Panc1 (cell line): ENCODE data around the gene TCF7. TPM values are rescaled to one million over a fixed set of nuclear protein-coding genes. Genes with fewer than 3 reads are reported as not detected.

Experiments used
- ATAC-seq: fragments of 200-7000 bp; cut with Tn5 transposase; 2 replicates; pipeline ENCODE4 v1.9.1; 2020; ENCODE audit warnings: mild to moderate bottlenecking, moderate library complexity
- BruUV-seq: library from RNA; stranded (reverse); fragments of 400-500 nt; replicated peaks from 2 replicates; lab custom pipeline; 2021; lab: Mats Ljungman, UMichigan
- CTCF ChIA-PET: fragments of 300-600 bp; sonication (Branson Sonifier 250); formaldehyde crosslinking; loops from one replicate; lab custom pipeline; 2022; ENCODE audit warnings: antibody characterized with exemption; lab: Charles Lee
- POLR2A ChIA-PET: fragments of 300-600 bp; sonication (Branson Sonifier 250); formaldehyde crosslinking; loops from one replicate; lab custom pipeline; 2022; ENCODE audit warnings: antibody characterized with exemption; lab: Charles Lee
- DNase-seq: peaks from one replicate; pipeline ENCODE4 v3.0.0-alpha.2; 2010; ENCODE audit warnings: low read depth, low spot score
- H3K27ac ChIP-seq: 2 replicates; pipeline ENCODE4 v1.5.1; 2011; ENCODE audit warnings: mild to moderate bottlenecking, low read length, inconsistent platforms
- H3K27me3 ChIP-seq: fragments of 200-500 bp; sonication (Bioruptor generic); 2 replicates; pipeline ENCODE4 v1.6.0; 2014; ENCODE audit warnings: low read length, inconsistent platforms; ENCODE audit not compliant: control insufficient read depth, insufficient read depth
- H3K36me3 ChIP-seq: fragments of 200-500 bp; sonication (Bioruptor generic); 2 replicates; pipeline ENCODE4 v1.5.1; 2014; ENCODE audit warnings: inconsistent platforms, mild to moderate bottlenecking, low read length, moderate library complexity; ENCODE audit not compliant: control insufficient read depth, insufficient read depth
- H3K4me1 ChIP-seq: 2 replicates; pipeline ENCODE4 v1.5.1; 2011; ENCODE audit warnings: inconsistent platforms, mild to moderate bottlenecking, low read length, moderate library complexity; ENCODE audit not compliant: control insufficient read depth, insufficient read depth
- H3K4me3 ChIP-seq, 2 experiments: 2 replicates each; pipeline ENCODE4 v1.5.1; 2011 to 2012; ENCODE audit warnings: low read depth in 2 of 2, low read length in 2 of 2, mild to moderate bottlenecking in 2 of 2, inconsistent platforms in 1 of 2, moderate library complexity in 1 of 2
- H3K9me3 ChIP-seq: fragments of 200-500 bp; sonication (Bioruptor generic); 2 replicates; pipeline ENCODE4 v1.5.1; 2014; ENCODE audit warnings: low read depth, mild to moderate bottlenecking, inconsistent platforms, low read length, moderate library complexity; ENCODE audit not compliant: control insufficient read depth, insufficient read depth
- CTCF ChIP-seq: fragments of 450-650 bp; IDR thresholded peaks from 2 replicates; pipeline ENCODE4 v1.5.1; 2017; ENCODE audit warnings: mild to moderate bottlenecking
- POLR2AphosphoS5 ChIP-seq: IDR thresholded peaks from 2 replicates; pipeline ENCODE4 v1.6.1; 2012; ENCODE audit warnings: mild to moderate bottlenecking, low read depth, low read length, moderate library complexity
- REST ChIP-seq, 2 experiments: IDR thresholded peaks; 2 replicates each; pipeline ENCODE4 v1.6.1; 2011 to 2012; ENCODE audit warnings: low read depth in 2 of 2, control low read depth in 1 of 2, low read length in 1 of 2, mild to moderate bottlenecking in 1 of 2, moderate library complexity in 1 of 2; ENCODE audit not compliant: insufficient read depth in 1 of 2
- SIN3A ChIP-seq: IDR thresholded peaks from 2 replicates; pipeline ENCODE4 v1.6.1; 2012; ENCODE audit warnings: low read depth, mild to moderate bottlenecking, low read length, moderate library complexity, borderline replicate concordance; ENCODE audit not compliant: insufficient read depth
- TCF7L2 ChIP-seq: IDR thresholded peaks from 2 replicates; pipeline ENCODE4 v1.6.1; 2011; ENCODE audit warnings: mild to moderate bottlenecking, low read depth, low read length, inconsistent platforms
- in situ Hi-C: cut with HindIII; loops from 2 replicates; pipeline ENCODE4 v1.10.0; 2016; ENCODE audit warnings: low sequenced_read_pairs, low pct_unique_long_range_greater_than_20kb
- intact Hi-C: fragments of 100-400 bp; cut with micrococcal nuclease; formaldehyde crosslinking; loops from one replicate; pipeline ENCODE4 v1.10.0; 2022; ENCODE audit not compliant: unreplicated experiment
- total RNA-seq: library from RNA; stranded (reverse); gene quantifications from one replicate; pipeline ENCODE4 v1.2.1, GENCODE V29; 2021; ENCODE audit not compliant: unreplicated experiment

TCF7 gene
- total RNA-seq, 1 experiment from 2014 or later = 24.0 TPM

- in situ Hi-C loops (no loop called here), intact Hi-C loops (no loop called here)
- TF ChIP-seq REST (IDR thresholded peaks at IDR 0.05; ENCODE audit: insufficient read depth in 1 of 2, low read depth in 2 of 2, low read length in 1 of 2) (no peak), SIN3A (no peak), CTCF (no peak), POLR2AphosphoS5 (no peak)
- DNase-seq (no peak), ATAC-seq (no peak)
- Histone ChIP-seq H3K4me3 (no peak overlapping the region), H3K4me1 (peaks cover 20% of the 10 kb centered on the region), H3K36me3 (no peaks in the 10 kb centered on the region), H3K9me3 (no peaks in the 10 kb centered on the region), H3K27me3 (no peaks in the 10 kb centered on the region), H3K27ac (peak overlapping the region; percentile 68)
- BruUV-seq = no TSS peak
- CTCF ChIA-PET = interaction anchor here (0.5 to 1.7 kb wide), 3 partner anchors 17 to 60 kb away, joined by 4 to 10 read pairs (median 10); no protein-coding TSS in a partner anchor
- POLR2A ChIA-PET = interaction anchor here (0.6 kb wide), 1 partner anchor 120 kb away, joined by 3 read pairs; no protein-coding TSS in a partner anchor
Observed at GRCh38 chr5:134099939-134100282, 14.6 kb upstream of the TCF7 start.

- ChIA-PET CTCF (interaction anchor here (0.5 to 1.7 kb wide), 5 partner anchors 11 to 120 kb away, joined by 3 to 10 read pairs (median 6); no protein-coding TSS in a partner anchor), POLR2A (interaction anchor here (0.6 to 0.7 kb wide), 4 partner anchors 18 to 121 kb away, joined by 3 to 7 read pairs (median 6); no protein-coding TSS in a partner anchor)
- H3K4me3 ChIP-seq = no peak overlapping the region
- in situ Hi-C loops (no loop called here), intact Hi-C loops (no loop called here)
- H3K9me3 ChIP-seq = no peaks in the 10 kb centered on the region
- H3K27ac ChIP-seq = peak overlapping the region; percentile 68
- no peak for TF ChIP-seq SIN3A
- TF ChIP-seq POLR2AphosphoS5 = no peak
- TF ChIP-seq CTCF = no peak
- no peak for TF ChIP-seq TCF7L2
- TF ChIP-seq REST (IDR thresholded peaks at IDR 0.05; ENCODE audit: insufficient read depth in 1 of 2, low read depth in 2 of 2, low read length in 1 of 2) = no peak
- DNase-seq = no peak
- H3K4me1 ChIP-seq = peaks cover 20% of the 10 kb centered on the region
- H3K27me3 ChIP-seq = no peaks in the 10 kb centered on the region
- ATAC-seq = peak; percentile 82
- BruUV-seq = no TSS peak
- no peaks in the 10 kb centered on the region for H3K36me3 ChIP-seq
Observed at GRCh38 chr5:134100283-134101091, 14.0 kb upstream of the TCF7 start.
